OCI-LY1 (cell line): Measurements from ENCODE around the gene CA12.

ENCODE experiments used
- H2AFZ ChIP-seq: fragments of 200-600 bp; sonication (generic), shearing (Covaris generic); 2 replicates; pipeline ENCODE4 v1.6.0; 2014; ENCODE audit warnings: antibody characterized with exemption, mild to moderate bottlenecking, low read length
- H3F3A ChIP-seq: fragments of 200-600 bp; sonication (generic), shearing (Covaris generic); 2 replicates; pipeline ENCODE4 v1.6.0; 2014; ENCODE audit warnings: mild to moderate bottlenecking, antibody characterized with exemption, low read length, moderate library complexity; ENCODE audit not compliant: insufficient read depth
- H3K27ac ChIP-seq: fragments of 200-600 bp; sonication (generic); 2 replicates; pipeline ENCODE4 v1.5.1; 2014; ENCODE audit warnings: low read length, mixed run types, mild to moderate bottlenecking, low read depth; ENCODE audit not compliant: poor library complexity, severe bottlenecking
- H3K27me3 ChIP-seq: fragments of 200-600 bp; sonication (generic); 2 replicates; pipeline ENCODE4 v1.6.0; 2014; ENCODE audit warnings: antibody characterized with exemption, mild to moderate bottlenecking, low read length, moderate library complexity; ENCODE audit not compliant: insufficient read depth
- H3K36me3 ChIP-seq: fragments of 200-600 bp; sonication (generic); 2 replicates; pipeline ENCODE4 v1.6.1; 2014; ENCODE audit warnings: mild to moderate bottlenecking, antibody characterized with exemption, low read length, moderate library complexity, mixed read lengths; ENCODE audit not compliant: insufficient read depth
- H3K4me1 ChIP-seq: fragments of 200-600 bp; sonication (generic); 2 replicates; pipeline ENCODE4 v1.5.1; 2014; ENCODE audit warnings: mild to moderate bottlenecking, low read length, moderate library complexity; ENCODE audit not compliant: insufficient read depth, severe bottlenecking
- H3K4me2 ChIP-seq: fragments of 200-600 bp; sonication (generic), shearing (Covaris generic); 2 replicates; pipeline ENCODE4 v1.6.1; 2014; ENCODE audit warnings: low read length
- H3K4me3 ChIP-seq: fragments of 200-600 bp; sonication (generic); 2 replicates; pipeline ENCODE4 v1.5.1; 2014; ENCODE audit warnings: low read length, low read depth, mild to moderate bottlenecking, mixed read lengths; ENCODE audit not compliant: poor library complexity, severe bottlenecking
- H3K79me2 ChIP-seq: fragments of 200-600 bp; shearing (Covaris generic); 2 replicates; pipeline ENCODE4 v1.6.1; 2016; ENCODE audit warnings: mixed run types, low read length, mixed read lengths; ENCODE audit not compliant: insufficient read depth
- H3K9ac ChIP-seq: fragments of 200-600 bp; sonication (generic), shearing (Covaris generic); 2 replicates; pipeline ENCODE4 v1.6.1; 2014; ENCODE audit warnings: mild to moderate bottlenecking, low read length, mixed read lengths
- H3K9me2 ChIP-seq: fragments of 200-600 bp; sonication (generic), shearing (Covaris generic); 2 replicates; pipeline ENCODE4 v1.6.1; 2014; ENCODE audit warnings: low read depth, mild to moderate bottlenecking, low read length, mixed read lengths
- H3K9me3 ChIP-seq: fragments of 200-600 bp; shearing (Covaris generic); 2 replicates; pipeline ENCODE4 v1.6.1; 2014; ENCODE audit warnings: low read length, mixed read lengths
- H4K20me1 ChIP-seq: fragments of 200-600 bp; sonication (generic), shearing (Covaris generic); 2 replicates; pipeline ENCODE4 v1.6.0; 2016; ENCODE audit warnings: mild to moderate bottlenecking, low read length; ENCODE audit not compliant: insufficient read depth
- CTCF ChIP-seq: fragments of 200-600 bp; sonication (generic), shearing (Covaris generic); IDR thresholded peaks from 2 replicates; pipeline ENCODE4 v1.5.1; 2017; ENCODE audit warnings: mild to moderate bottlenecking, antibody characterized with exemption, low read length, moderate library complexity, mixed read lengths
- EZH2 ChIP-seq: fragments of 200-600 bp; sonication (generic), shearing (Covaris generic); IDR thresholded peaks from 2 replicates; pipeline ENCODE4 v1.8.0; 2017; ENCODE audit warnings: borderline replicate concordance, mixed run types, mild to moderate bottlenecking, antibody characterized with exemption, low read length, moderate library complexity, mixed read lengths

CA12 gene

GRCh38 chr15:63292241-63292640 lies 89.4 kb downstream of the CA12 start:
- TF ChIP-seq CTCF (no peak), EZH2 (no peak)
- H3K27me3 ChIP-seq = no peaks in the 10 kb centered on the region
- no peak overlapping the region for H3K4me2 ChIP-seq
- H3K79me2 ChIP-seq = no peaks in the 10 kb centered on the region
- H3K36me3 ChIP-seq = peaks cover 6% of the 10 kb centered on the region; the same call in 1 of the 2 replicates
- no peaks in the 10 kb centered on the region for H3K9me3 ChIP-seq
- H2AFZ ChIP-seq = no peak overlapping the region
- no peak overlapping the region for H3K27ac ChIP-seq
- peaks cover 7% of the 10 kb centered on the region for H3K4me1 ChIP-seq
- H3K9me2 ChIP-seq = no peaks in the 10 kb centered on the region
- H3K4me3 ChIP-seq = no peak overlapping the region
- no peaks in the 10 kb centered on the region for H3F3A ChIP-seq
- no peaks in the 10 kb centered on the region for H4K20me1 ChIP-seq
- H3K9ac ChIP-seq = no peak overlapping the region

GRCh38 chr15:63291507-63291906 lies 90.1 kb downstream of the CA12 start:
- Histone ChIP-seq H3K9me2 (no peaks in the 10 kb centered on the region), H3K36me3 (peaks cover 6% of the 10 kb centered on the region; the same call in 1 of the 2 replicates), H2AFZ (no peak overlapping the region), H3K9me3 (no peaks in the 10 kb centered on the region), H4K20me1 (no peaks in the 10 kb centered on the region), H3K79me2 (no peaks in the 10 kb centered on the region), H3K4me3 (no peak overlapping the region), H3K27me3 (no peaks in the 10 kb centered on the region), H3F3A (no peaks in the 10 kb centered on the region), H3K27ac (no peak overlapping the region), H3K9ac (no peak overlapping the region), H3K4me2 (no peak overlapping the region), H3K4me1 (peaks cover 7% of the 10 kb centered on the region)
- no peak for TF ChIP-seq CTCF
- no peak for TF ChIP-seq EZH2

GRCh38 chr15:63288778-63289378 lies 92.8 kb downstream of the CA12 start:
- Histone ChIP-seq H3K4me1 (peaks cover 7% of the 10 kb centered on the region), H3K27ac (no peak overlapping the region), H3K36me3 (peaks cover 9% of the 10 kb centered on the region; the same call in 1 of the 2 replicates), H4K20me1 (no peaks in the 10 kb centered on the region), H3K79me2 (no peaks in the 10 kb centered on the region), H3K27me3 (no peaks in the 10 kb centered on the region), H3K9me3 (no peaks in the 10 kb centered on the region), H2AFZ (no peak overlapping the region), H3K4me2 (no peak overlapping the region), H3K9me2 (no peaks in the 10 kb centered on the region), H3K4me3 (no peak overlapping the region), H3F3A (no peaks in the 10 kb centered on the region), H3K9ac (no peak overlapping the region)
- TF ChIP-seq CTCF = peak; percentile 82
- TF ChIP-seq EZH2 = no peak
